DOHH2 (cell line): ENCODE measurements around the gene RB1.

Experiments
- H3F3A ChIP-seq: fragments of 200-600 bp; sonication (generic), shearing (Covaris generic); 2 replicates; pipeline ENCODE4 v1.6.0; 2016; ENCODE audit warnings: antibody characterized with exemption, mild to moderate bottlenecking; ENCODE audit not compliant: control insufficient read depth, insufficient read depth
- H3K27ac ChIP-seq: fragments of 200-600 bp; sonication (generic); 2 replicates; pipeline ENCODE4 v1.5.1; 2014; ENCODE audit warnings: low read depth, mild to moderate bottlenecking, low read length, moderate library complexity
- H3K27me3 ChIP-seq: fragments of 200-600 bp; sonication (generic); 2 replicates; pipeline ENCODE4 v1.6.1; 2014; ENCODE audit warnings: mild to moderate bottlenecking, low read length, mixed read lengths; ENCODE audit not compliant: control insufficient read depth
- H3K36me3 ChIP-seq: fragments of 200-600 bp; sonication (generic); 2 replicates; pipeline ENCODE4 v1.6.1; 2014; ENCODE audit warnings: mild to moderate bottlenecking, low read length, moderate library complexity, mixed read lengths; ENCODE audit not compliant: control insufficient read depth
- H3K4me1 ChIP-seq: fragments of 200-600 bp; sonication (generic); 2 replicates; pipeline ENCODE4 v1.6.1; 2014; ENCODE audit warnings: mild to moderate bottlenecking, low read length, mixed read lengths; ENCODE audit not compliant: control insufficient read depth
- H3K4me2 ChIP-seq: fragments of 200-600 bp; sonication (generic); 2 replicates; pipeline ENCODE4 v1.6.0; 2014; ENCODE audit warnings: mild to moderate bottlenecking, low read length, moderate library complexity
- H3K4me3 ChIP-seq: fragments of 200-600 bp; sonication (generic); 2 replicates; pipeline ENCODE4 v1.5.1; 2014; ENCODE audit warnings: mild to moderate bottlenecking, low read length, mixed read lengths
- H3K79me2 ChIP-seq: fragments of 200-600 bp; sonication (generic); 2 replicates; pipeline ENCODE4 v1.6.1; 2014; ENCODE audit warnings: mild to moderate bottlenecking, low read length, mixed read lengths; ENCODE audit not compliant: control insufficient read depth
- H3K9me2 ChIP-seq: fragments of 200-600 bp; sonication (generic); replicated peaks from 2 replicates; pipeline ENCODE4 v1.6.1; 2014; ENCODE audit warnings: mild to moderate bottlenecking, low read length, mixed read lengths; ENCODE audit not compliant: control insufficient read depth
- H3K9me3 ChIP-seq: fragments of 200-600 bp; sonication (generic); 2 replicates; pipeline ENCODE4 v1.6.1; 2014; ENCODE audit warnings: antibody characterized with exemption, low read length, mixed read lengths; ENCODE audit not compliant: control insufficient read depth, insufficient read depth
- H4K20me1 ChIP-seq: fragments of 200-600 bp; sonication (generic); 2 replicates; pipeline ENCODE4 v1.6.0; 2014; ENCODE audit warnings: low read depth, mild to moderate bottlenecking, antibody characterized with exemption, low read length, moderate library complexity; ENCODE audit not compliant: control insufficient read depth, insufficient read depth
- CTCF ChIP-seq: fragments of 200-600 bp; sonication (generic); IDR thresholded peaks from one replicate; pipeline ENCODE4 v1.5.1; 2014; ENCODE audit warnings: antibody characterized with exemption, mild to moderate bottlenecking, low read depth, low read length; ENCODE audit not compliant: poor library complexity, severe bottlenecking
- EZH2phosphoT487 ChIP-seq: fragments of 200-600 bp; sonication (generic); IDR thresholded peaks from 2 replicates; pipeline ENCODE4 v1.6.1; 2017; ENCODE audit warnings: borderline replicate concordance, mild to moderate bottlenecking, antibody characterized with exemption, low read length, moderate library complexity, mixed read lengths

The RB1 gene

GRCh38 chr13:48410199-48410598 lies 106.6 kb downstream of the RB1 start:
- Histone ChIP-seq H3K4me1 (no peaks in the 10 kb centered on the region), H3K79me2 (no peaks in the 10 kb centered on the region), H3K27ac (no peak overlapping the region), H3K9me2 (no peaks in the 10 kb centered on the region), H3F3A (no peaks in the 10 kb centered on the region), H3K4me3 (no peak overlapping the region), H4K20me1 (no peaks in the 10 kb centered on the region), H3K27me3 (no peaks in the 10 kb centered on the region), H3K4me2 (no peak overlapping the region), H3K36me3 (peaks cover 72% of the 10 kb centered on the region), H3K9me3 (no peaks in the 10 kb centered on the region)
- TF ChIP-seq EZH2phosphoT487 (no peak), CTCF (no peak)

GRCh38 chr13:48411147-48411794 lies 107.7 kb downstream of the RB1 start:
- H3K79me2 ChIP-seq, result no peaks in the 10 kb centered on the region
- no peaks in the 10 kb centered on the region for H4K20me1 ChIP-seq
- H3K9me3 ChIP-seq, result no peaks in the 10 kb centered on the region
- H3K4me1 ChIP-seq, result no peaks in the 10 kb centered on the region
- TF ChIP-seq EZH2phosphoT487, result no peak
- TF ChIP-seq CTCF, result no peak
- H3K36me3 ChIP-seq, result peaks cover 78% of the 10 kb centered on the region
- no peaks in the 10 kb centered on the region for H3K27me3 ChIP-seq
- no peak overlapping the region for H3K4me3 ChIP-seq
- H3F3A ChIP-seq, result no peaks in the 10 kb centered on the region
- no peaks in the 10 kb centered on the region for H3K9me2 ChIP-seq
- H3K27ac ChIP-seq, result no peak overlapping the region
- H3K4me2 ChIP-seq, result no peak overlapping the region

- Histone ChIP-seq H3K27ac (no peak overlapping the region), H3K4me3 (no peak overlapping the region), H3F3A (no peaks in the 10 kb centered on the region), H3K9me2 (no peaks in the 10 kb centered on the region), H3K36me3 (peaks cover 79% of the 10 kb centered on the region), H4K20me1 (no peaks in the 10 kb centered on the region), H3K4me2 (no peak overlapping the region), H3K27me3 (no peaks in the 10 kb centered on the region), H3K9me3 (no peaks in the 10 kb centered on the region), H3K79me2 (no peaks in the 10 kb centered on the region), H3K4me1 (no peaks in the 10 kb centered on the region)
- TF ChIP-seq EZH2phosphoT487, result no peak
- TF ChIP-seq CTCF, result no peak
Measured at GRCh38 chr13:48411841-48412531, 108.4 kb downstream of the RB1 start.
